Neuronal stem cell (in vitro differentiated cells): Measurements from ENCODE around the gene SSBP4.

Source experiments
- DNase-seq: peaks from one replicate; pipeline ENCODE4 v3.0.0-alpha.2; 2013; ENCODE audit warnings: low spot score
- H2AFZ ChIP-seq: one replicate; pipeline ENCODE4 v1.6.1; 2013; ENCODE audit warnings: mild to moderate bottlenecking, low read length, inconsistent platforms
- H2AK5ac ChIP-seq: 2 replicates; pipeline ENCODE4 v1.6.1; 2013; ENCODE audit warnings: low read depth, mild to moderate bottlenecking, inconsistent platforms, low read length, moderate library complexity, mixed read lengths
- H2BK120ac ChIP-seq: 2 replicates; pipeline ENCODE4 v1.6.1; 2013; ENCODE audit warnings: low read depth, mild to moderate bottlenecking, inconsistent platforms, low read length, moderate library complexity, mixed read lengths
- H2BK12ac ChIP-seq: one replicate; pipeline ENCODE4 v1.6.1; 2013; ENCODE audit warnings: low read length, inconsistent platforms
- H2BK15ac ChIP-seq: 2 replicates; pipeline ENCODE4 v1.6.1; 2013; ENCODE audit warnings: mild to moderate bottlenecking, low read length, inconsistent platforms, mixed read lengths
- H2BK5ac ChIP-seq: one replicate; pipeline ENCODE4 v1.6.1; 2013; ENCODE audit warnings: inconsistent platforms, mild to moderate bottlenecking, low read length, moderate library complexity
- H3K14ac ChIP-seq: one replicate; pipeline ENCODE4 v1.6.1; 2013; ENCODE audit warnings: low read length, inconsistent platforms
- H3K18ac ChIP-seq: 2 replicates; pipeline ENCODE4 v1.6.1; 2013; ENCODE audit warnings: low read length, inconsistent platforms
- H3K23ac ChIP-seq: 2 replicates; pipeline ENCODE4 v1.6.1; 2013; ENCODE audit warnings: low read depth, mild to moderate bottlenecking, mixed read lengths, low read length, inconsistent platforms; ENCODE audit not compliant: poor library complexity
- H3K27ac ChIP-seq: replicated peaks from 3 replicates; pipeline ENCODE4 v1.5.1; 2013; ENCODE audit warnings: low read length, inconsistent platforms
- H3K27me3 ChIP-seq, 3 experiments: 2 replicates each; pipeline ENCODE4 v1.6.1; 2013; ENCODE audit warnings: low read length in 3 of 3, mild to moderate bottlenecking in 2 of 3, inconsistent platforms in 1 of 3, low read depth in 1 of 3, mixed read lengths in 1 of 3, moderate library complexity in 1 of 3; ENCODE audit not compliant: control insufficient read depth in 3 of 3, insufficient read depth in 3 of 3
- H3K36me3 ChIP-seq, 2 donors: replicated peaks in 1 of 2; 2 replicates each; pipeline ENCODE4 v1.6.1; 2013; ENCODE audit warnings: low read length in 2 of 2; ENCODE audit not compliant: control insufficient read depth in 2 of 2, insufficient read depth in 2 of 2
- H3K4ac ChIP-seq: 2 replicates; pipeline ENCODE4 v1.6.1; 2013; ENCODE audit warnings: inconsistent platforms, mild to moderate bottlenecking, low read length, moderate library complexity
- H3K4me1 ChIP-seq, 2 donors: 1 replicate in 1 of 2; 2 replicates in 1 of 2; pipeline ENCODE4 v1.6.1; 2013; ENCODE audit warnings: low read length in 2 of 2, low read depth in 1 of 2; ENCODE audit not compliant: control insufficient read depth in 2 of 2, insufficient read depth in 1 of 2
- H3K4me2 ChIP-seq: one replicate; pipeline ENCODE4 v1.6.1; 2013; ENCODE audit warnings: mild to moderate bottlenecking, low read length, inconsistent platforms; ENCODE audit not compliant: insufficient read depth, poor library complexity, severe bottlenecking
- H3K4me3 ChIP-seq, 2 donors: 2 replicates each; pipeline ENCODE4 v1.5.1; 2013; ENCODE audit warnings: low read length in 2 of 2, mild to moderate bottlenecking in 2 of 2, inconsistent platforms in 1 of 2, moderate library complexity in 1 of 2
- H3K79me1 ChIP-seq: one replicate; pipeline ENCODE4 v1.6.1; 2013; ENCODE audit warnings: low read depth, mild to moderate bottlenecking, inconsistent platforms, low read length, moderate library complexity
- H3K9ac ChIP-seq: one replicate; pipeline ENCODE4 v1.6.1; 2013; ENCODE audit warnings: mild to moderate bottlenecking, low read depth, low read length, inconsistent platforms; ENCODE audit not compliant: poor library complexity
- H3K9me3 ChIP-seq, 2 donors: replicated peaks in 1 of 2; 2 replicates each; pipeline versions ENCODE3 to v1.6.1; 2013; ENCODE audit warnings: low read length in 2 of 2, mild to moderate bottlenecking in 2 of 2, inconsistent platforms in 1 of 2, low read depth in 1 of 2, mixed read lengths in 1 of 2, moderate library complexity in 1 of 2; ENCODE audit not compliant: control insufficient read depth in 2 of 2, insufficient read depth in 1 of 2
- H4K8ac ChIP-seq: one replicate; pipeline ENCODE4 v1.6.1; 2013; ENCODE audit warnings: low read depth, mild to moderate bottlenecking, inconsistent platforms, low read length, moderate library complexity
- H4K91ac ChIP-seq: one replicate; pipeline ENCODE4 v1.6.1; 2013; ENCODE audit warnings: low read length, low read depth, mild to moderate bottlenecking, inconsistent platforms; ENCODE audit not compliant: poor library complexity
- WGBS, 2 donors: extraction: QIAGEN DNeasy Blood & Tissue Kit; methylation state at CpG; one replicate each; pipeline ENCODE4 v1.1.7; 2013; ENCODE audit warnings: missing lambda C conversion rate in 2 of 2, mixed read lengths in 1 of 2; ENCODE audit not compliant: insufficient read length in 2 of 2, insufficient replicate concordance in 1 of 2; ENCODE audit errors: extremely low coverage in 2 of 2; 5-methylcytosine and 5-hydroxymethylcytosine counted together

Gene SSBP4

DNA sequence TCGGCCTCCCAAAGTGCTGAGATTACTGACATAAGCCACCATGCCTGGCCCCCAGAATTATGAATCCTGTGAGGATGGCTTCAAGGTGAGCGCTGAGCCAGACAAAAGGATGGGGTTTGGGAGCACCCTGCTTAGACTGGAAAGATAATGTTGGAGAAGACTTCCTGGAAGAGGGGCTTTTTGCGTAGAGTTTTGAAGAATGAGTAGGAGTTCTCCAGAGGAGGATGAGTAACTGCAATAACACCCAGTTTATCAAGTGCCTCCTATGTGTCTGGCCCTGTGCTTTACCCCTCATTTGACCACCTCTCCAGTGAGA lies 33.9 kb upstream of the SSBP4 start:
- no peak overlapping the region for H4K8ac ChIP-seq
- H3K27ac ChIP-seq = no peak overlapping the region
- H2BK120ac ChIP-seq = no peak overlapping the region
- no peak overlapping the region for H2AK5ac ChIP-seq
- no peak overlapping the region for H3K18ac ChIP-seq
- H3K4ac ChIP-seq = no peak overlapping the region
- peaks cover 0 to 36% (median 0%) of the 10 kb centered on the region in 3 experiments for H3K27me3 ChIP-seq
- H3K14ac ChIP-seq = no peak overlapping the region
- H2BK15ac ChIP-seq = no peak overlapping the region
- no peak overlapping the region for H3K4me2 ChIP-seq
- peaks cover 2% of the 10 kb centered on the region for H3K79me1 ChIP-seq
- H3K23ac ChIP-seq = no peak overlapping the region
- H4K91ac ChIP-seq = no peak overlapping the region
- DNase-seq = no peak
- no CpG with 5 or more reads among the region's 3 CpGs for WGBS, 2 donors
- peaks cover 0 to 4% of the 10 kb centered on the region in 2 donors for H3K9me3 ChIP-seq
- no peak overlapping the region for H3K4me3 ChIP-seq
- peaks cover 12 to 13% of the 10 kb centered on the region in 2 donors for H3K4me1 ChIP-seq
- H2BK12ac ChIP-seq = no peak overlapping the region
- H3K36me3 ChIP-seq = peaks cover 0 to 6% of the 10 kb centered on the region in 2 donors
- H2AFZ ChIP-seq = peak overlapping the region; percentile 20
- no peak overlapping the region for H3K9ac ChIP-seq
- no peak overlapping the region for H2BK5ac ChIP-seq

DNA sequence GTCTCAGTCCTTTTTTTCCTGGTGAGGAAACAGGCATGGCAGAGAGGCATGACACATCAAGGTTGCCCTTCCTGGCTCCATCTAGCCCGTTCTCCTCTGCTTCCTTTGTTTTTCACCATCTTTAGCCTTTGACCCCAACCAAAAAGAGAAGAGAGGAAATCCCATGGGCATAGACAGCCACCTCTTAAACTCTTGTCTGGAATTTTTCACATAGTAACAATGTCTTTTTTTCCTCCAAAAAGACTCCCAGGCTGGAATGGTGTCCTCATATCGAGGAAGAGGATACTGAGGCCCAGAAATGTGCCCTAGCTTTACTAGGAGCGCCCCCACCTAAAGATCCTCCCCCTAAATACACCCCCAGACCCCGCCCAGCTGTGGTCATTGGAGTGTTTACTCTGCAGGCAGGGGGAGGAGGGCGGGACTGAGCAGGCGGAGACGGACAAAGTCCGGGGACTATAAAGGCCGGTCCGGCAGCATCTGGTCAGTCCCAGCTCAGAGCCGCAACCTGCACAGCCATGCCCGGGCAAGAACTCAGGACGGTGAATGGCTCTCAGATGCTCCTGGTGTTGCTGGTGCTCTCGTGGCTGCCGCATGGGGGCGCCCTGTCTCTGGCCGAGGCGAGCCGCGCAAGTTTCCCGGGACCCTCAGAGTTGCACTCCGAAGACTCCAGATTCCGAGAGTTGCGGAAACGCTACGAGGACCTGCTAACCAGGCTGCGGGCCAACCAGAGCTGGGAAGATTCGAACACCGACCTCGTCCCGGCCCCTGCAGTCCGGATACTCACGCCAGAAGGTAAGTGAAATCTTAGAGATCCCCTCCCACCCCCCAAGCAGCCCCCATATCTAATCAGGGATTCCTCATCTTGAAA lies 33.3 kb upstream of the SSBP4 start, which contains the start of gene GDF15:
GDF15 (plus strand) TSS at position 484 of the 868 bp plus-strand sequence; CDS start at position 516, 32 bp downstream.
- Histone ChIP-seq H2BK12ac (peak within 1 kb of the TSS; percentile 92), H3K36me3 (peaks cover 0 to 6% of the 10 kb centered on the region in 2 donors), H3K4me3 (peak within 1 kb of the TSS; percentile 19 to 41), H3K4me1 (peaks cover 12 to 13% of the 10 kb centered on the region in 2 donors), H4K91ac (no peak within 1 kb of the TSS), H3K9ac (peak within 1 kb of the TSS; percentile 63), H3K9me3 (peaks cover 0 to 4% of the 10 kb centered on the region in 2 donors), H3K4me2 (peak within 1 kb of the TSS; percentile 30), H3K79me1 (peaks cover 2% of the 10 kb centered on the region), H3K23ac (peak within 1 kb of the TSS; percentile 58), H2BK5ac (peak within 1 kb of the TSS; percentile 77), H2AK5ac (peak within 1 kb of the TSS; percentile 91), H4K8ac (no peak within 1 kb of the TSS), H3K14ac (peak within 1 kb of the TSS; percentile 39), H2AFZ (peak within 1 kb of the TSS; percentile 20), H3K4ac (no peak within 1 kb of the TSS), H3K27me3 (peaks cover 0 to 36% (median 0%) of the 10 kb centered on the region in 3 experiments), H3K27ac (no peak within 1 kb of the TSS), H2BK15ac (peak within 1 kb of the TSS; percentile 90), H2BK120ac (peak within 1 kb of the TSS; percentile 61), H3K18ac (peak within 1 kb of the TSS; percentile 80)
- DNase-seq = no peak
- no CpG with 5 or more reads among the region's 33 CpGs for WGBS, 2 donors

DNA sequence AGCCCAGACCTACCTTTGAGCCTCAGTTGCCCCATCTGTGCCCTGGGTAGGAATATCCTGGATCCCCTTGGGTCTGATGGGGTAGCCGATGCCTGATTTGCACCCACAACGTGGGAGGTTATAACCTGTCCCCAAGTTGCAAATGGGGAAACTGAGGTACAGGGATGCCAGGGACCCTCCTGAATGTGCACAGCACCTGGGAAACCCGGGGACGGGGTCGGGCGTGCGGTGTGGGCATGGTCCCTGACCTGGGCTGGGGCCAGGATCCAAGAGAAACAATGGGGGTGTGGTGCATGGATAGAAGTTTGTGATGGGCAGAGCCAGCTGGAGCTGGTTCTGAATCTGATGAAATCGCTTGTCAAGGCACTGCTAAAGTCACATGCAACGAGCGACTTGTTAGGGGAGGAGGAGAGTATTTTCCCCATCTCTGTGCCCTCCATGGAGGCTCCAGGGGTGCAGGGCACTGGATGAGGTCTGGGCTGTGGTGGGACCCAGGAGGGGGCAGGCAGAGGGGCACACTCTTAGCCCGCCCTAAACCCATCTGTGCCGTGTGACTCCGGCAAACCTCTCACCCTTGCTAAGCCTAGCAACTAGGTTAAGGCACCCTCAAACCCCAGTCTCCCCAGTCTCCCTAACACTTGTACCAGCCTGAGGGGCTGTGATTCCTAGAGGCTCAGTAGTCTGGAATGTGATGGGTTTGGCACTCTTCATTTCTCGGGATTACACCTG lies 32.5 kb upstream of the SSBP4 start:
- H4K8ac ChIP-seq = no peak overlapping the region
- no peak overlapping the region for H3K27ac ChIP-seq
- H2BK12ac ChIP-seq = peak overlapping the region; percentile 92
- peak overlapping the region; percentile 61 for H2BK120ac ChIP-seq
- H2AFZ ChIP-seq = no peak overlapping the region
- peak overlapping the region; percentile 29 for H3K23ac ChIP-seq
- H3K36me3 ChIP-seq = peaks cover 0 to 6% of the 10 kb centered on the region in 2 donors
- H3K14ac ChIP-seq = peak overlapping the region; percentile 39
- peaks cover 0 to 36% (median 0%) of the 10 kb centered on the region in 3 experiments for H3K27me3 ChIP-seq
- peak overlapping the region; percentile 90 for H2BK15ac ChIP-seq
- H4K91ac ChIP-seq = no peak overlapping the region
- peak overlapping the region; percentile 77 for H2BK5ac ChIP-seq
- peaks cover 12 to 13% of the 10 kb centered on the region in 2 donors for H3K4me1 ChIP-seq
- peak overlapping the region; percentile 91 for H2AK5ac ChIP-seq
- no CpG with 5 or more reads among the region's 14 CpGs for WGBS, 2 donors
- H3K9ac ChIP-seq = peak overlapping the region; percentile 63
- H3K79me1 ChIP-seq = peaks cover 2% of the 10 kb centered on the region
- peak overlapping the region; percentile 80 for H3K18ac ChIP-seq
- H3K4me3 ChIP-seq = peak overlapping the region; percentile 19 to 41
- no peak for DNase-seq
- H3K9me3 ChIP-seq = peaks cover 0 to 4% of the 10 kb centered on the region in 2 donors
- H3K4me2 ChIP-seq = no peak overlapping the region
- H3K4ac ChIP-seq = no peak overlapping the region
